ENCODE data around the gene GJA4.

The GJA4 gene

DNA sequence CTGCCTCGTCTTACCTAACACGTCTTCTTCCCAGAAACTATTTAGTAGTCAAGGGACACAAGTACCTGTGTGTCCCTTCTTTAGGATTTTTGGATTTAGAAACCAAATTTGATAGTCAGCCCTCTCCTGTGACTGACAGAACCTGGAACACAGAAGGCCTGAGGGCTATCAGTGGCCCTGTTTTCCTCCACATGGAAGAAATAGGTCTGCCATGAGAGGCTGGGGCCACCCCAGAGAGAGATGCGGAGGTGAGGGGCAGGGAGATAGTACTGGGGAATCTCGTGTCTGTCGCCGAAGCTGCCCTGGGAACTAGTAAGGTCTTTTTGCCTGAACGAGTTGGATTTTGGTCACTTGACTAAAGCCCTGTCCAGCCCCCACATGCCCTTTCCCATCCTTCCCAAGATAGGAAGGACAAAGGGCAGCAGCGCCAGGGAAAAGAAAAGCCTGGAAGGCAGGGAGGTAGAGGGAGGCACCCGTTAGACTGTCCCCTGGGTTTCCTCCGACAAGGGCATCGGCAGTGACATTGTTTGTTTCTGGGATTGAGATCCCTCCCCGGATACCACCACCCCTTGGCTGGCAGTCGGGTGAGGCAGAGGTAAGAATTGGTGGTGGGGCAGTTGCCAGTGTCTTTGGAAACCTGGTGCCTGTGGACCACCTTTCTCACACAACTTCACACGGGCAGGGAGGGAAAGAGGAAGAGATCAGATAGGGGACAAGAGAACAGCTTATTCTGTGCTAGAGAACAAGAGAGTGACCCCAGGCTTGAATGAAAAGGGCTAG is 46.9 kb downstream of the GJA4 start:
- DNase-seq (ENCODE audit: low spot score) = peak; percentile 45

DNA sequence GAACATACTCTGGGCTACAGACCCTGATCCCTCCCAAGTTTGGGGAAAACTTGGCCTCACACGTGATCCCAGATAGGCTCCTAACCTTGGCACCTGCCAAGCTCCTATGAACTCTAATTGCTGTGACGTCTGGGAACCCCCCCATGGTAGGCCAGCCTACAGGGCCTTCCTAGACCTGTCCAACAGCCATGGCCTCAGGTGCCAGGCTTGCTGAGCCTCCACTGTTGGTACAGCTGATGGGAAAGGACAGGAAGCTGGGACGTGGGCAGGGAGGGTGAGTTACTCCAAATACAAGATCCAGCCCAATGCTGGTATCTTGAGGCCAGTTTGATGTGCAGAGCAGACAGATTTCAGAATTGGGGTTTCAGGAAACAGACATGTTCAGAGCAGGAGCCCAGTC is 47.6 kb downstream of the GJA4 start:
- no peak for DNase-seq (ENCODE audit: low spot score)

DNA sequence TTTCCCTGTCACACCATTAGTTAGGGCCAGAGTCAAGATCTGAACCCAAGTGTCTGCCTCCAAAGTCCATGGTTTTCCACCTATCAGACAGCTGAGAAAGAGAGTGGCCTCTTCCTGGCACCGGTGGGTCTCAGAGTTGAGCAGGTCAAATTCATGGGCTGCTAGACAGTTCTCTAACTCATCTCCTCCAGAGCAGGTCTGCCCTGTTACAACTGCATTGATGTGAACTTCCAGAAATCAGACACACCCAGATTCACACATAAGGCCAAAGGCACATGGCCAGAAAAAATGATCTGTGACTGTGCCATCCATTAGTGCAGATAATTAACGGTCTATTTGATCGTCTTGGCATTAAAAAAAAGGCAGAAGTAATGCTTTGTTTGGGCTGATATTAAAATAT is 49.3 kb downstream of the GJA4 start:
- no peak for DNase-seq (ENCODE audit: low spot score)

DNA sequence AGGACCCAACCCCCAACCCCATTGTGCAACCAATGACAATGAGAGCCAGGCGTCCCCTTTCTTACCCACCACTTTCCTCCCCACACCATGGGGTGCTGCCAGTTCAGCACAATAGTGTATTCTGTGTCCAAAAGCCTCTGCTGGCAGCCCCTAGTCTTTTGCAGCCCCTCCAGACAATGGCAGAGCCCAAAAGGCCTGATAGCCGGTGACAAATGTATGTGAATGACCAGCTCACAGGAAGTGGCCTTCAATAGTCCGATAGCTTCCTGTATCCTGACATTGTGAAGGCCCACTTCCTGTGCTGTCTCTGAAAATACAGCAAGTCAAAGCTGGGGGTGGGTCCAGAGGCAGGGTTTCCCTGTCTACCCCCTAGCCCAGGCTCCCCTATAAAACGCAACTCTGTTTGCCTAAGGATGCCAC is 50.2 kb downstream of the GJA4 start:
- DNase-seq (ENCODE audit: low spot score) = peak; percentile 50

DNA sequence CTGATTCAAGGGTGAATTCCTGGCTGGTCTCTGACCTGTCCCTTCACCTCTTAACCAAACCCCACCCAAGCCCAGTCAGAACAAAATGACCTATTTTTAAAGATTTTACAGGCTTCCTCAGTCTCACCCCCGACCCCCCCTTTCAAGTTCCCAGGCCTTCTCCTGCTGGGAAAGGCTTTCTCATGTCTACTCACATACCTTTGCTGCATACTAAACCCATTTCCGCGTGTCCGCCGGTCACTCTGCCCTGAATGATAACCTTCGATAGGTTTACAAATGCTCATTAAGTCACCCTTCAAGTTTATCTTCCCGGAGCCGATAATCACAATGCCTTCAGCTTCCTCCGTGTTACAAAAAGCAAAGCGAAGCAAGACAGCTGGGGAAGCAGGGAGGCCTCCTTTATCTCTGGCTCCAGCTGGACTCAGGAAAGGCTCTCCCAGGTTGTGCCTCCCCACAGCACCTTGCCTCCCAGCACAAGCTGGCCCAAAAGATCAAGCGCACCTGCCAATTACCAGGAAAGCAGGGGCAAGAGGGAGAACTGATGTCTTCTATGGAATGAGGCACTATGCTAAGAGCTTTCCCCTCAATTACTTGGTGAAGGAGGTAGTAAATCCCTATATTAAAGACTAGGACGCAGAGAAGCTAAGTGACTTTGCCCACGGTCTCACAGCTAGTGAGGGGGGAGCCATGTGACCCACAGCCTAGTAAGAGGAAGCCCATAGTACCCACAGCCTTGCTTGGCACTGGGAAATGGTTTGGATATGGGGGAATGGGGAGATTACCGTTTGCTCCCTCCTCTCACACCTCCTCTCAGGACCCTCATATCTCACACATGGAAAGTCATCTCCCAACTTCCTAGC is 50.8 kb downstream of the GJA4 start:
- peak; percentile 31 for DNase-seq (ENCODE audit: low spot score)

DNA sequence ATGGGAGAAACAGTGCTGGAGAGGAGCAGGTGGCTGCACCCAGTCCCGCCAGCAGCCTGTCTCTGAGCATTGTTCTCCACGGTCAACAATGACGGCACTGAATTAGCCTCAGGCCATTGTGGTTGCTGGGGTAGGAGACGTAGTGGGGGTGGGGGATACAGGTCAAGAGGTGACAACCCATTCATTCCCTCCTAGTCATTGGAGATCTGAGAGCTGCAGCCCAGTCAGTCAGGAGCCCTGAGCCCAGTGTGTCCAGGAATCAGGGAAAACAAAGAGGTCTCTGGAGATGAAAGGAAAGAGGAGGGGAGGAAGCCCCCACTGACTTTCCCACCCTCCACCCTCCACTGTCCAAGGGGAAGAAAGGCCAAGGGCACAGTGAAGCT is 51.4 kb downstream of the GJA4 start:
- no peak for DNase-seq (ENCODE audit: low spot score)
